Ovary (tissue), 9 donors: ENCODE measurements around the gene SERPINF2. TPM values are rescaled to one million over a fixed set of nuclear protein-coding genes. Genes with fewer than 3 reads are reported as not detected.
"Not testable (repeated sequence)": the region's sequence is repeated elsewhere in the genome, so short reads cannot be mapped to it uniquely, and the experiment has no call there.

Source experiments
- DNase-seq, 5 donors: peaks; one replicate each; pipeline ENCODE4 v3.0.0-alpha.2; 2019 to 2020
- H3K27ac ChIP-seq, 2 donors: fragments of 200-600 bp; one replicate each; pipeline versions ENCODE4 v1.5.1 to v1.8.0; 2019 to 2022
- H3K27me3 ChIP-seq: fragments of 200-600 bp; one replicate; pipeline ENCODE4 v1.8.0; 2022
- H3K36me3 ChIP-seq: fragments of 200-600 bp; sonication (generic); one replicate; pipeline ENCODE4 v1.5.1; 2019
- H3K4me1 ChIP-seq: one replicate; pipeline ENCODE4 v1.8.1; 2013; ENCODE audit warnings: mild to moderate bottlenecking, moderate library complexity; ENCODE audit not compliant: insufficient read depth
- H3K4me3 ChIP-seq: fragments of 200-600 bp; sonication (generic); one replicate; pipeline ENCODE4 v1.5.1; 2017
- H3K9me3 ChIP-seq, 2 donors: fragments of 200-600 bp in 1 of 2; sonication (generic) in 1 of 2; one replicate each; pipeline versions ENCODE4 v1.5.1 to v1.8.1; 2013 to 2019; ENCODE audit warnings: mild to moderate bottlenecking in 1 of 2, moderate library complexity in 1 of 2
- EP300 ChIP-seq: sonication (generic); formaldehyde crosslinking; IDR thresholded peaks from one replicate; pipeline ENCODE4 v1.6.1; 2017; ENCODE audit warnings: antibody characterized with exemption
- POLR2A ChIP-seq: fragments of 450-650 bp; IDR thresholded peaks from one replicate; pipeline ENCODE4 v1.6.1; 2017; ENCODE audit warnings: antibody characterized with exemption, mild to moderate bottlenecking, moderate library complexity
- WGBS, 3 donors: extraction: QIAGEN DNeasy Blood & Tissue Kit in 1 of 3; methylation state at CpG; one replicate each; pipeline versions ENCODE4 v1.1.5 to v1.1.7; 2013 to 2017; 5-methylcytosine and 5-hydroxymethylcytosine counted together
- intact Hi-C, 4 donors: fragments of 100-400 bp; cut with DNase I; formaldehyde crosslinking; loops; one replicate each; pipeline versions ENCODE4 v1.11.0 to v1.15.1; 2022 to 2023
- polyA plus RNA-seq, 2 donors: library from polyadenylated mRNA; stranded (reverse); fragments of 200-250 nt in 1 of 2; fragments of 350-450 nt in 1 of 2; fragmentation: Illumina TruSeq in 1 of 2; extraction: RNeasy Lipid Tissue Mini Kit (QIAGEN cat#74804) in 1 of 2; gene quantifications; one replicate each; pipeline ENCODE4 v1.2.3, GENCODE V29; 2013 to 2014
- total RNA-seq, 7 donors: library from RNA; depleted of rRNA in 2 of 7; stranded (reverse); fragments of >200 nt in 2 of 7; fragmentation: NEBNext Ultra II Directional in 3 of 7; extraction: Animal tissue kit (Norgen Biotek cat#: 25700) in 3 of 7; gene quantifications; one replicate each; pipeline versions ENCODE4 v1.1.0 to v1.2.4, GENCODE V29; 2016 to 2023
- TF ChIP-seq, protein P1 (sequence below), 3 donors: fragments of 450-650 bp in 2 of 3; fragments of 200-600 bp in 1 of 3; IDR thresholded peaks; one replicate each; pipeline versions ENCODE4 v1.5.1 to v1.8.0; 2016 to 2022; ENCODE audit warnings: antibody characterized with exemption in 3 of 3, mild to moderate bottlenecking in 1 of 3
- donor health status: DM: no; HTN: no; CAD: no; lungs with moderate emphysema.
- donor health status: DM: no; HTN: no; CAD: no.
- donor health status: Bipolar disorder and iron deficiency.
- donor health status: DM: yes; HTN: yes; CAD: no.
- donor health status: DM: no; HTN: no; CAD: no.
- donor health status: DM: yes; HTN: yes; CAD: no.

SERPINF2 gene
- total and polyA plus RNA-seq, 9 donors, result 1.7 to 45.2 (median 4.5) TPM

DNA sequence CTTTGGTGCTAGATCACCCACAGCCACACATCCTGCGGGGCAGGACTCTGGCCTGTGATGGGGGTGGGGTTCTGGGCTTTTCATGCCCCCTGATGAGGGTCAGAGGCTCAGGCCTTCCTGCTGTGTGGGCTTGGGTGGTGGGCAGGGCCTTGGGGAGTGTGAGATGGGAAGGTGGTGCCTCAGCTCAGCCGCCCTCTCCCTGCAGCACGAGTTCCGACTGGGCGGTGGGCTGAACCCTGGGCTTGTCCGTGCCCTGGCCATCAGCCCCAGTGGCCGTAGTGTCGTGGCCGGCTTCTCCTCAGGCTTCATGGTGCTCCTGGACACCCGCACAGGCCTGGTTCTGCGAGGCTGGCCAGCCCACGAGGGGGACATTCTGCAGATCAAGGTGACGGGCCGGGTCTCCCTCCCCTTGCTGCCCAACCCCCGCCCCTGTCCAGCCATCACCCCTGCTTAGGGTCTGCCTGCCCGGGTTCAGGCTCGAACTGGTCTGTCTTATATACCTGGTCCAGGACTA lies 6.8 kb upstream of the SERPINF2 start:
- intact Hi-C loops, result no loop called here
- DNase-seq, result peak in 1 of 5 donors; percentile 49
- Histone ChIP-seq H3K4me3 (no peak overlapping the region), H3K27me3 (no peaks in the 10 kb centered on the region), H3K4me1 (peaks cover 24% of the 10 kb centered on the region), H3K9me3 (no peaks in the 10 kb centered on the region), H3K27ac (peak overlapping the region; percentile 70 to 73), H3K36me3 (no peaks in the 10 kb centered on the region)
- TF ChIP-seq EP300 (no peak), POLR2A (no peak)
- WGBS, 3 donors, result 79 to 80% (median 80%) methylated on average over 16 to 17 of the region's 17 CpGs

DNA sequence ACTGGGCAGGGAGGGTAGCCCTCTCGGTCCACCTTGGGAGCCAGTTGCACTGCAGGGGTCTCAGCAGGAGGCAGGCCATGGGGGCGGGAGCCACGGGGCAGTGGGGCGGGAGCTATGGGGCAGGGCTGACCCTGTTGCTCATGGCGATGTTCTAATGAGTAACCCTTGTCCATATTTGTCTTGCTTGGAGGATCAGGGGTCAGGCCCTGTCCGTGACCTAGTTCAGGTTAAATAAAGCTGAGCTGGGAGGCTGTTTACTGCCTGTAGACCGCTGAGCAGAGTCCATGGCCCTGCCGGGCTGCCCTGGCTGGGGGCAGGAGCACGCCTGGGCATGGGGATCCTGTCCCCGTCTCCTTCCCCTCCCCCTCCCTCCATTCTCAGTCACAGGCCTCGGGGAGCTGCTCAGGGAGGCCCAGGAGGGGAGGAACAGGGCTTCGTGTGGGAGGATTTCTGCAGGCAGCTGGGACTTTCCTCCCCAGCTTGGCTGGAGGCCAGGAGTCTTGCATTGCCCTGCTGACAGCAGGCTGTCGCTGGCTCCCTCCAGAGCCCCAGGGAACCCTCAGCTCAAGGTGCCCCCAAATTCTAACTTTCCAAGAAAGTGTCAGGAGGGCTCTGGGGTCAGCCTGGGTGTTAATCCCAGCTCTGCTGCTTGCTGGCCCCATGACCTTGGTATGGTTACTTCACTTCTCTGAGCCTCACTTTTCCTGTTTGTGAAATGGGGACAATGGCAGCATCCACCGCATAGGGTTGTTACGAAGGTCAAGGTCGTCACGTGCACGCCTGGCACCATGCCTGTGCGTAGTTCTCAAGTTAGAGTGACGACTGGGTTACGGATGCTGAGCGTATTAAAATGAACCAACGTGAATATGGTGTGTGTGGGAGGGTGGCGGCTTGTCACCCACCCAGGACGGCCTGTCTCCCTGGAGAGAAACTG lies 6.1 kb upstream of the SERPINF2 start:
- peak; percentile 75 to 88 (median 85) for DNase-seq
- H3K27me3 ChIP-seq, result no peaks in the 10 kb centered on the region
- no peak overlapping the region for H3K4me3 ChIP-seq
- no peaks in the 10 kb centered on the region for H3K36me3 ChIP-seq
- 25 to 31% (median 25%) methylated on average over 19 to 25 of the region's 25 CpGs for WGBS, 3 donors
- no peak for TF ChIP-seq POLR2A
- TF ChIP-seq EP300, result no peak
- TF ChIP-seq, protein P1, sequence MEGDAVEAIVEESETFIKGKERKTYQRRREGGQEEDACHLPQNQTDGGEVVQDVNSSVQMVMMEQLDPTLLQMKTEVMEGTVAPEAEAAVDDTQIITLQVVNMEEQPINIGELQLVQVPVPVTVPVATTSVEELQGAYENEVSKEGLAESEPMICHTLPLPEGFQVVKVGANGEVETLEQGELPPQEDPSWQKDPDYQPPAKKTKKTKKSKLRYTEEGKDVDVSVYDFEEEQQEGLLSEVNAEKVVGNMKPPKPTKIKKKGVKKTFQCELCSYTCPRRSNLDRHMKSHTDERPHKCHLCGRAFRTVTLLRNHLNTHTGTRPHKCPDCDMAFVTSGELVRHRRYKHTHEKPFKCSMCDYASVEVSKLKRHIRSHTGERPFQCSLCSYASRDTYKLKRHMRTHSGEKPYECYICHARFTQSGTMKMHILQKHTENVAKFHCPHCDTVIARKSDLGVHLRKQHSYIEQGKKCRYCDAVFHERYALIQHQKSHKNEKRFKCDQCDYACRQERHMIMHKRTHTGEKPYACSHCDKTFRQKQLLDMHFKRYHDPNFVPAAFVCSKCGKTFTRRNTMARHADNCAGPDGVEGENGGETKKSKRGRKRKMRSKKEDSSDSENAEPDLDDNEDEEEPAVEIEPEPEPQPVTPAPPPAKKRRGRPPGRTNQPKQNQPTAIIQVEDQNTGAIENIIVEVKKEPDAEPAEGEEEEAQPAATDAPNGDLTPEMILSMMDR (IDR thresholded peaks at IDR 0.05), result no peak
- H3K27ac ChIP-seq, result peak overlapping the region; percentile 70 to 73
- intact Hi-C loops, result no loop called here
- H3K9me3 ChIP-seq, result no peaks in the 10 kb centered on the region
- H3K4me1 ChIP-seq, result peaks cover 20% of the 10 kb centered on the region

DNA sequence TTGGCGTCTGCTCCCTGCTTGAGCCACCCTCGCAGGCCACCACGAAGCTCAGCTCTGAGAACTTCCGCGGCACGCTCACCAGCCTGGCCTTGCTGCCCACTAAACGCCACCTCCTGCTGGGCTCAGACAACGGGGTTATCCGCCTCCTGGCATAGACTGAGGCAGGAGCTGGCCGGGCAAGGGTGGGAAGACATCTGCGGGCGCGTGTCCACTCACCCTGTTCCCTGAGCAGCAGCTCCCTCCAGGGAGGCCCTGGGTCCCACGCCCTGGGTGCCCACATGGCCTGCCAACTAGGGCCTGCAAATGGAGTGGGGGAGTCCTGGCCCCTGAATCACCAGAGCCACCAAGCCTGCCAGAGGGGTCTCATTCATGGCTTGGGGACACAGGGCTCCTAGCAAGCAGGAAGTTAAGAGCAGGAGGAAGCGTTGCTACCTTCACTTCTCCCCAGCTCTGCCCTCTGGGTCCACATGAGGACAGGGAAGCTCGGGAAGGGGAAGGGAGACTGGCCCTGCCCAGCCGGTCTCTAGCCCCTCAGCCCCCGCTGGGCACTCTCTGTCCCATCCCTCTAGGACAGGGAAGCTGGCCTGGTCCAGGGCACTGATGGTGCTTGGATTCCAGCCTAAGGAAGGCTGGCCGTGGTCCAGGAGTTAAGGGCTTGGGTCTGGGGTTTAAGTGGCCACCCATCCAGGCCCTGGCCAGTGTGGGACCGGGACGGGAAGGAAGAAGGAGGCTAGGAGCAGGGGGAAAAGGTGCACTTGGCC lies 5.0 kb upstream of the SERPINF2 start:
- no peaks in the 10 kb centered on the region for H3K36me3 ChIP-seq
- TF ChIP-seq, protein P1 (IDR thresholded peaks at IDR 0.05), result no peak
- H3K4me1 ChIP-seq, result peaks cover 25% of the 10 kb centered on the region
- H3K27ac ChIP-seq, result peak overlapping the region; percentile 70 to 73
- DNase-seq, result peak in 4 of 5 donors; percentile 30 to 65 (median 46)
- H3K9me3 ChIP-seq, result no peaks in the 10 kb centered on the region
- WGBS, 3 donors, result 82 to 88% (median 83%) methylated on average over 21 of the region's 21 CpGs
- intact Hi-C loops, result no loop called here
- no peaks in the 10 kb centered on the region for H3K27me3 ChIP-seq
- no peak overlapping the region for H3K4me3 ChIP-seq

DNA sequence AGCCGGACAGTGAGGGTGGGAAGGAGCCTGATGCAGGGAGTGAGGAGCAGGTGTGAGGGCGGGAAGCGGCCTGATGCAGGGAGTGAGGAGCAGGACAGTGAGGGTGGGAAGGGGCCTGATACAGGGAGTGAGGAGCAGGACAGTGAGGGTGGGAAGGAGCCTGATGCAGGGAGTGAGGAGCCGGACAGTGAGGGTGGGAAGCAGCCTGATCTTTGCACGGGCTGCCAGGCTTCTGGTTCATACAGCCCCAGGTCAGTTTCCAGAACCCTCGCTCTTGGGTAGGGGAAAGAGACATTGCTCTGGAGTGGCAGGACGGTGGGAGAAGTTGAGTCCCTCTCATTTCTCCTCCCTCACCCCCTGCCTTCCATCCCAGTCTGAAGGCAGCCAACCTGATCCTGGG lies 772 bp upstream of the SERPINF2 start:
- H3K36me3 ChIP-seq, H3K9me3 ChIP-seq, H3K27me3 ChIP-seq, DNase-seq, H3K4me3 ChIP-seq: not testable (repeated sequence)
- Histone ChIP-seq H3K4me1 (peaks cover 20% of the 10 kb centered on the region), H3K27ac (peak overlapping the region in 1 of 2 donors; percentile 32)
- intact Hi-C loops, result loop anchor here in 1 of 4 donors (2.0 kb wide), 1 partner anchor 15 kb away; no protein-coding TSS in a partner anchor
- 83 to 97% (median 96%) methylated on average over 7 of the region's 7 CpGs for WGBS, 3 donors

DNA sequence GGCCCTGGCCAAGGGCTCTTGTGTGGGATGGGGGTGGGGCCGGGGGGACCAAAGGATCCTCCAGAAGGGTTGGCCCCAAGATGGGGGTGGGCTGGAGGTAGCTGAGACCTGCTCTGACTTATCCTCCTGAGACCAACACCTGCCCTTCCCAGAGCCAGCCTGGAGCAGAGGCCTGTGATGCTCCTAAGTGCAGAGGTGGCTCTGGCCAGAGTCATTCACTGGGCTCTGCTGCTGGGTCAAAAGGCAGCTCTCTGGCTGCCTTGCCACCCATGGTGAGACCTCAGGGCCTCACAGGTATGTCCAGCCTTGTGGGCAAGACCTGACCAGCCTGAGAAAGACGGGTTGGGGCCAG lies 393 bp downstream of the SERPINF2 start:
- WGBS, 3 donors, result 66 to 78% (median 69%) methylated on average over 2 of the region's 2 CpGs

More for the DNA sequence above, 393 bp downstream of the SERPINF2 start:
- H3K4me1 ChIP-seq, result peaks cover 11% of the 10 kb centered on the region
- no peaks in the 10 kb centered on the region for H3K27me3 ChIP-seq
- no peak for TF ChIP-seq EP300
- H3K4me3 ChIP-seq, result no peak overlapping the region
- H3K9me3 ChIP-seq, result no peaks in the 10 kb centered on the region
- DNase-seq, result no peak
- peak overlapping the region in 1 of 2 donors; percentile 32 for H3K27ac ChIP-seq
- H3K36me3 ChIP-seq, result no peaks in the 10 kb centered on the region
- intact Hi-C loops, result loop anchor here in 1 of 4 donors (2.0 kb wide), 1 partner anchor 14 kb away; no protein-coding TSS in a partner anchor
